Activated T-helper 9 cell treated with anti-CD3 and anti-CD28 coated beads, Interleukin-2, amount 50 U/mL, for 16 hours (primary cell): ENCODE results near the gene EPHA4.

Experiments
- DNase-seq: peaks from one replicate; pipeline ENCODE4 v3.0.0-alpha.2; 2020; ENCODE audit warnings: low read depth

EPHA4 gene

DNA sequence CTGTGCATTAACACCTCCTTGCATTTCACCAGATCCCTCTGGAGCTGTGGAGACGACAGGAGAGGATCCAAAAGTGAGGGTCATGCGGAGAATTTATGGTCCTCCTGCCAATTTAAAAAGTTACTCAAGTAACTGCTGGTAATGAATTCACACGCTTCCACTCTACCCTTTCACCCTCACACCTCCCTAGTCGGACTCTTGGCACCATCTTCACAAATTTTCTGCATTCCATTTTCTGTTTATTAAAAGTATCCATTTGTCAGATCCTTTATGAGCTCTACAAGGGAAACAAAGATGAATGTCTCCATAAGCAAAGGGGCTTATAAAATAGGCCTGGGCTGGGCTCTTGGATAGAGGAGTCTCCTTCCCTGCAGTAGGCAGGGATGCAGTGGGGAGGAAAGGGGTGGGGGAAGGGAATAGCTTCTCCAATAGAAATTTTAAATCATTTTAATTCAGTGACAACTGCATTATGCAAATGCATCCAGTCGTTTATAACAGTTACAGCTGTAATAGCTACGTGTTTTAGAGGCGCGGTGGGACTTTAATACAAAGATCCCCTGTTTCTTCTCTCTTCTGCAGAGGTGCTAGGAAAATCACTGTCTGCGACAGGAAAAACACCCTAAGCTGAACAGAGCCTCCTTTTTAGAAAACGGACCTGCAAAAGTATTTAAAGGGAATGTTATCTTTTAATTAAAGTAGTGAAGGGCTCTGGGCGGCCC, 132.2 kb downstream of the EPHA4 start:
- no peak for DNase-seq

DNA sequence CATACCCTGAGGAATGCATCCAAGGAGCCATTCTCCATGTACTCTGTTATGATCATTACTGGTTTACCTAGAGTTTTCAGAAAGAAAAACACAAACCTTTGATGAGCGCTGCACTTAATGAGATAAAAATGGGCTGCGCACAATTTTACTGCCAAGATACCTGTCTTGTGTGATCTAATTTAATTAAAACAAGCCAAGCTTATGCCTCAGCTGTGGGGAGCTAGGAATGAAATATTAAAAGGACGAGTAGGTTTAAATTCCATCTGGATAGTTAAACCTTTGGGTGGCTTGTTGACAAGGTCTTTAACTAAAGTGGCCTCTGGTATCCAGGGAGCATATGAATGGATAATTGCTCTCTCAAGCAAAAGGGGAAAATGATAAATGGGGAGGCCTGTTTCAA, 135.0 kb downstream of the EPHA4 start:
- no peak for DNase-seq

DNA sequence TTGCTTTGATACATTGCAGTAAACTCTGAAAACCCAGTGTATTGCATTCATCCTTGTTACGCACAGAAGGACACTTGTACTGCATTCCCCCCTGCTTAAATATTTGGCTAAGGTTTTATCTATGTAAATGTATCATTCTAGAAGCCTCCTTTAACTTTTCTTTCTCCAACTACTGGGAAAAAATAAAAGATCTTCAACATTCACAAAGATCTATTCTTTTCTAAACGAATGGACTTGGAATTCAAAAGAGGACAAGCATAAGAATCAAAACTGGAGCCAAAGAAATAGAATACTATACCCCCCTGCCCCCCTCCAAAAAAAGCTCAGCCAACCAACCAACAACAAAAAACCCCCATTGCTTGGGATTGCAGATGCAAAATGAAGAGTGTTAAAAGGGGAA, 136.9 kb downstream of the EPHA4 start:
- DNase-seq: no peak

DNA sequence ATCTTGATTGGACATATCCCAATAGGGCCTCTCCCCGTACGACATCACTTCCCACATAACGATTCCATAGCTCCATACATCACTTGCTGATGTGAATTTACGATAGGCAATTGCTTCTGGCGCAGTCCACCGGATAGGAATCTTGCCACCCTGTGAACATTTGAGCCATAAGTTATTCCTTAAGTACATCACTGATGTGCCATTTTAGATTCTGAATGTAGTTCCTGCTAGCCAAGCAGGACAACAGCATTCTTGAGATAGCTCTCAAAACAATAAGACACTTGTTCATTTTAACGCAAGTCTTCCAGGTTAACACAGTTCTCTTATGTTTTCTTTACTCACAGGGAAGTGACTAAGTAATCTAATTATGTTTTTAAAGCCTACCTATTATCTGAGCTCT, 138.0 kb downstream of the EPHA4 start:
- no peak for DNase-seq

DNA sequence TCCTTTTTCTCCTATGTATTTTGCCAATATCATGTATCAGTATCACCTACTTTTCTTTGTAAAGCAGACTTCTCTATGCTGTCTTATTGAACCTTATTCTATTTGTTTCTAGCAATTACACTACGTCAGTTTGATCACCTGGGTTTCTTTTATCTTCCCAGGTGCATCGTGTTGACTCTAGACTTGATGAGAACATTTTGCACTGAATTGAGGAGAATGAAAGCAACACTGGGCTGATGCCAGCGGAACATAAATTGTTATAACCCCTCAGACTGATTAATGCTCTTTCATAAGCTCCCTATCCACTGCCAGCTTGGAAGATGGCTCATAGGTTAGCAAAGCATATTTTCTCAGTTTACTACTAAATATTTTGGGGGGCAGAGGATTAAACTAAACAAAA, 140.6 kb downstream of the EPHA4 start:
- no peak for DNase-seq

DNA sequence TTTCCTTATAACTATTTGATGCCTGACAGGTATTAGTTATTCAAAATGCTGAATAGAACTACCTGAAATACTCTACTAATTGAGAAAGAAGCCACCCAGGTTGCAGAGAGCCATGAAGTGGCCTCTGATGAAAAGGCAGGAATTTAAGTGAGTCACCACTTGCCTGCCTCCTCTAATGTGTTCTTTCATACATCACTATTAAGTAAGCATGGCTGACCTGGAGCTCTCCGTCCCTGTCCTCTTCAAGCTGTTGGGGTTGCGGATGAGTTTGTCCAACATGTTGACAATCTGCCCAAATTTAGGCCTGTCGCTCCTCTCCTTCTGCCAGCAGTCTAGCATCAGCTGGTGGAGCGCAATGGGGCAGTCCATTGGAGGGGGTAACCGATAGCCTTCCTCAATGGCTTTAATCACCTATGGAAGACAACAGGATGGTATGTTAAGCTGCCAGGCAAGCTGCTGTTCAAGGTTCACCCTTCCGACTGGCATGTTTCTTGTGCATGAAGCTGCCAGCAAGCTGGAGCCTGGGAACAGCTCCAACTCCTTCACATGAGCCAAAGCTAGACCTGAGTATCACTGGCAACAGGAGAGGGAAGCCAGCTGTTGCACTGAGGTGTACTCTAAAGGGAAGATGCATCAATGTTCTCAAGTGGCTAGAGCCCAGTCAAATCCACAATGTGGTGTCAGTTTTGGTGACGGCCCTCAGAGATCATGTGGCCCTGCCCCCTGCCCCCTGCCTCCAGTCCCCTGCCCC, 142.2 kb downstream of the EPHA4 start:
- DNase-seq: no peak

DNA sequence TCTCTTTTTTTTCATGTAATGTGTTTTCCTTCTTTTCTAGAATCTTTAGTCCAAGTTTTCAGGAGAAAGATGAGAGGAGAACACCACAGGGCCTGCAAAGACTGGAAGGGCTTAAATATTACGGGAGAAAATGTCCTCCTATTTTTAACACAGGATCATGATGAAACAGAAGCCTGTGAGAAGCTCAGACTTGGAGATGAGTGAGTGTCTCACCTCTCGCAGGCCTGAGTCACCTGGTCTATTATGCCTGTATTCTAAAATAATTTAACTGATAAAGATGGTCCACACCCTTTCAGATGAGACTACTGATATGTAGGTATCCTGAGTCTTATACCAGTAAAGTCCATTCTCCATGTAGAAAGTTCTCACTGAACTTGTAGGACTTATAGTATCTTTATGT, 143.2 kb downstream of the EPHA4 start:
- no peak for DNase-seq

DNA sequence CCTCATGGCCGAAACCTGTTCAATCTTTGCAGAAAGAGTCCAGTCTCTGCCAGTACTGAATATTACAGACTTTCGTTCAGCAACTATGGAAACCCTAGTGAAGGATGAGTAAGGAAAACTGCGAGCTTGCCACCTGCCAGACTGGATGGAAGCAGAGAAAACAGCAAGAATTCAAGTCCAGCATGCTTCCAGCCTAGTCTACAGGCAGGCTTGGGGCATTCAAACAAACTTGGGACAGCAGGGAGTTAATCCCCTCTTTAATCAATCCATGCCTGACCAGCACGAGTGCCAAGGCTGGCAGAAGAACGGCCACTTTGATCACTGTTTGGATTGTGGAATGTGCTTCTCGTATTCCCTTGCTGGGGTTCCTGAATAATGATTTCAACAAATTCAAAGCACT, 145.2 kb downstream of the EPHA4 start:
- no peak for DNase-seq

DNA sequence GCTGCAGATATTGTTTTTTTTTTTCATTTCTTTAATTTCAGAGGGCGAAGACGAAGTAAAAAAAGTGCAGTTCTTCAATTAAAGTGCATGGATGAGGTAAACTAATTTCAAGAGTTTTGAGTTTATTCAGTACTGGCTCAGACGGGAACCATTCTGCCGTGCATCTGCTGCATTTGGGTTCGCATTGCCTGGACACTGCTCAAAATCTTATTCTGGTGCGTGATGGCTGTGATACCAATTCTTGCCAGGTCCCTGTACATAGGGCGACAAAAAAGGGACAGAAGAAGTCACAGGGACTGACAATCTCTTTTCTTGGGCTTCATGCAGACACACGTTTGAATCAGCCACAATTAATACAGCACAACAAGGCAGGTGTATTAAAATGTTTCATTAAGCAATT, 146.2 kb downstream of the EPHA4 start:
- DNase-seq: no peak

DNA sequence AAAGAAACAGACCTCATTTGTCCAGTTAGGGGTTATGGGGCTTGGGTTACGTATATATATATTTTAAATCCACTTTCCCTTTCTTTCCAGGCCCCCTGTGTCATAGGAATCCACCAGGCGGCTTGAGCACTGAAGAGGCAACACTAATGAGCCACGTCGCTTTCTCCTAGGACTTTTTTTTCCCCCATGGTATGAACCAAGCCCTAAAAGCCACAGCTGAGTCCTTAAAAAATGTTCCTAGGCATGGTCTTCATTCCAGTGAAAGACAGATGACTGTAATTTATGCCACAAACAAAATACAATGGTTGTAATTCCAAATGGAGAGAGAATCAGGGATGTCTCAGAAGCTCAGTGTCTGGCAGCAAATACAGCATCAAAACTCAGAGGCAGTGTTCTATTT, 146.8 kb downstream of the EPHA4 start:
- no peak for DNase-seq

DNA sequence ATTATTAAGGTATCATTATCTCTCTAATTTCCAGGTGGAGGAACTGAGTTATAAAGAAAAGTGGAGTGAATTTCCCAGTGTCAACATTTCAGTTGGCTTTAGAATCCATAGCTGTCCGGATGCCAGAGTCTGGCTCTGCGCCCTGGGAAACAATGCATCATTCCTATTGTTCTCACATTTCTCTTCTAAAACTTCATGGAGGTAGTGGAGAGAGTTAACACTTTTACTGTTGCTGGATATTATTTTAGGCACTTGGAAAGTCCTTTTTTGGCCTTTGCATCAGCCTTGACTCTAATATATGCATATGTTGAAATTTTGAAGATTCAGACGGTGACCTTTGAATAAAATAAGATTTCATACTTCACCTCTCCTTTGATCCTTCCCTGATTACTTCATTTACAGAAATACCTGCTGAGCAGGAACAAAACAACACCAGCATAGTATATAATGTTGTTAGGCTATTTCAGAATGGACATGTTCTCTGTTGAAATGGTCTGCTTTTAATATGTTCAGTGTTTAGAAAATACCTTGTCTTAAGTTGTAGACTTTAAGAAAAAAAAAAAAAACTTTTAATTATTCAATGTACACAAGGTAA, 148.8 kb downstream of the EPHA4 start:
- no peak for DNase-seq

DNA sequence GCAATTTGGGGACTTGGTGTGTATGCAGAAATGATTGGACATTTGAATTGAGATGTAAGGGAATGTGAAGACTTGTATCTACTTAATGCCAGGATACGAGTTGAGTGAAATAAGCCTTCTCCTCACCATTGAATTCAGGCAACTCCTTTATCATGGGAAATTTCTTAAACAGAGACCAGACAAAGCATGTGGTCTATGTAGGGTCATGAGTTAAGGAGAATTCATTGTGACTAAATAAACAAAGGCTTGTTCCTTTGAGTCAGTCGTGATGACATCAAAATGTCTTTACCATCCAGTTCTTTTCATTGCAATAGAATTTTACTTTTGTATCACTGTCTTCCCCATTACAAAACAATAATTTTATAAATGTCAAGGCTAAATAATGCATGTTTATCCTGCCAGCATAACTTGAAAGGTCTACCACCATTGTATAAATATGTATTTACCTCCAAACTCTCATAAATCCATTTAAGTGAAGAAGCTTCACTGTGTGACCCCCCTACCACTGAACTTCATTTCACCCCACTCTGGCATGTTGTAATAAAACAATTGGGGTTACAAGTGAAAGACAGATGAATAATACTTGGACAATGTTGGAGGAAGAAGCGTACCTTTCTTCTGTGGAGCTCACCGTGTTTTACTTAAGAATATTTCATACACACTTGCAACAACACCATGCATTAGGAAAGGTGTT, 149.4 kb downstream of the EPHA4 start:
- no peak for DNase-seq

DNA sequence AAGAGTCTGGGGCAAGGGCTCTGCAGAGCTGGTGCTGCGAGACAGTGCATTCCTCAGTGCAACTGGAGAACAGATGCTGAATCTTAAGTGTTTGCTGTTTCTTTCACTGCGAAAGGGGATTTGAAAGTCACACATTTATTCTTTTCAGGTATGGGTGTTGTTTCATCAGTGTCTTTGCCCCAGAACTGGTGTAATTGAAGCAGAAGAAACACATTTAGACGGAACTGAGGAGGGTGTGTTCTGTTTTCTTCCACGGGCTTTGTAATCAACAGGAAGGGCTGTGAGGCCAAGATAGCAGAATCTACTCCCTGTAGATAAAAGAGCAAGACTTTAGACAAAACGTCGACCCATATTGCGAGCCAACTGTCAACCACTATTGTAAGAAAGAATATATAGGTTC, 151.9 kb downstream of the EPHA4 start:
- no peak for DNase-seq

DNA sequence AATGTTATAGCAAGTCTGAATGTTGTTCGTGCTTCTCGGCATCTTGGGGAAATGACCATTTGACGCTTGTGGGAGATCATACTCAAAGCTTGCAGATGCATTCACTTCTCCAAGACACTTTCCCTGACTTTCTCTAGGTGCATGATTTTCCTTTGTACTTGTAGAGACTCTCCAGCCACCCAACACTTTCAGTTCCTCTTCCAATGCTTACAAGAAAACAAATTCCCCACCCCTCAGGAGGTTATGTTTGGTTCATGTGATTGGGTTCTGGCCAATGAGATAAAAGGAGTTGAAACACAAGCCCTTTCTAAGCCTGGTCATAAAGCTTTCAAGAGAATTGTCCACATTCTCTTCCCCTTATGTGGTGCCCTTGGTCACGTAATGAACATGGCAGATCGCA, 156.3 kb downstream of the EPHA4 start:
- DNase-seq: no peak

DNA sequence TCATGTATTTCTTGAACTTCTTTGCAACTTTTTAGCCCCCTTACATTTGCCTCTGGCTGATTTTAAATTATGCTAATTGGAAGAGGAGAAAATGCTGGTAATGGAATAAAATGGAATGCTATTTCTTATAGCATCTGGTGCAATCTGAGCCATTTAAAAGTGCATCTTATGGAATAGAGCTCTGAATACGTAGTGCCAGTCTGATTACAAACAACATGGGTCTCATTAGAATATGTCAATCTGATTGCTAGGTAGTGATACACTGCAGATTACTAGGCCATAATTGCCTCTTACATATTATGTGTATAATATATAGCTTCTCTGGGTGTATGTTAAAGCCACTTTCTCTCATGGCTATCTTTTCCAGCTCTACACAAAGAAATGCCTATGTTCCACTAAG, 159.1 kb downstream of the EPHA4 start:
- no peak for DNase-seq

DNA sequence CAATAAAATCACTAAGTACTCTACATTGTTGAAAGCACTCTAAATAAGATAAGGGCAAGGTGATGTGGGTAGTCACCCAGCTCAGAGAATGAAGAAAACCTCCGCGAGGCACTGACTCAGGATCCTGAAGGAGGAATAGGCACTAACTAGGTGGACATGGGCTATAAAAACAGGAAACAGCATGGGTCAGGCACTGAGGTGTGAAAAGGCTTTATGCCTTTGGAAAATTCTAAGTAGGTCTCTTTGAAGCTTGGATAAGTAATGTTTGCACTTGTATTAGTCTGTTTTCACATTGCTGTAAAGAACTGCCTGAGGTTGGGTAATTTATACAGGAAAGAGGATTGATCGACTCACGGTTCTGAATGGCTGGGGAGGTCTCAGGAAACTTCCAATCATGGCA, 161.6 kb downstream of the EPHA4 start:
- no peak for DNase-seq

DNA sequence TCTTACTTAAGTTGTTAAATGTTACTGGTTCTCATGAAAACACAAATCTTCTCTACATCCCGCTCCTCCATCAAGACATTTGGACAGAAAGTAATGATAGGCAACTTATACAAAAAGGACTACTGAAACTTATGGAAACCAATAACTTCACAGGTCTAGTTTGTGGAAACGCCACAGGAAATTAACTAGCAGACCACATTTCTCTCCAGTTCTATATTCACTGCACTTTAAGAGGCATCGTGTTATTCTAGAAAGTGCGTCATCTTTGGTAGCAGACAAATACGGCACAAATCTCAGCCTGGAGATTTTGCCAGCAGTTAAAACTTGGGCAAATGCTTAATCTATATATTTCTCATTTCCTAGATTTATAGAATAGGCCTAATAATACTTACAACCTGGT, 164.3 kb downstream of the EPHA4 start:
- DNase-seq: no peak

DNA sequence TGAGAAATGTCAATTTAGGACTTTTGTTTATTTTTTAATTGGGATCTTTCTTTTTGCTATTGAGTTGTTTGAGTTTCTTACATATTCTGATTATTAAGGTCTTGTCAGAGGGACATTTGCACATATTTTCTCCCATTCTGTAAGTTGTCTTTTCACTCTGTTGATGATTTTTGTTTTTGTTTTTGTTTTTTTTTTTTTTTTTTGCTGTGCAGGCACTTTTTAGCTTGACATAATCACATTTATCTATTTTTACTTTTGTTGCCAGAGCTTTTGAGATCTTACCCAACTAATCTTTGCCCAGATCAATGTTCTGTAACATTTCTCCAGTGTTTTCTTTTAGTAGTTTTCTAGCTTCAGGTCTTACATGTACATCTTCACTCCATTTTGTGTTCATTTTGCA, 166.6 kb downstream of the EPHA4 start:
- no peak for DNase-seq

DNA sequence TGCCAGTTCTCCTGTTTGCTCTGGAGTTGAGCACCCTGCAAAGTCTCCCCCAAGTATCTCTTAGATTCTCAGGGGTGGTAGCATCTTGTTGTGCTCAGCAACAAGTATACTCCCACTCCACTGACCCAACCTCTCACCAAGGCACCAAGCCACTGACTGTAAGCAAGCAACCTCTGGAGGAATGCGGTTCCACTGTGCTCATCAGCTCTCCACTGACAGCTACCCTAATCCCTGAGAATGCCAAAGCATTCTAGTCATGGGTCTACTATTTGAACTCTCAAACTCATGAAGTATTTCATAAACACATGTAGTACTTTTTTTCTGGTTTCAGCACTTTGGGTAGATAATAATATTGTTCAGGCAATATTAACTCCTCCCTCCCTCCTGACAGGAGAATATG, 170.0 kb downstream of the EPHA4 start:
- DNase-seq: no peak

DNA sequence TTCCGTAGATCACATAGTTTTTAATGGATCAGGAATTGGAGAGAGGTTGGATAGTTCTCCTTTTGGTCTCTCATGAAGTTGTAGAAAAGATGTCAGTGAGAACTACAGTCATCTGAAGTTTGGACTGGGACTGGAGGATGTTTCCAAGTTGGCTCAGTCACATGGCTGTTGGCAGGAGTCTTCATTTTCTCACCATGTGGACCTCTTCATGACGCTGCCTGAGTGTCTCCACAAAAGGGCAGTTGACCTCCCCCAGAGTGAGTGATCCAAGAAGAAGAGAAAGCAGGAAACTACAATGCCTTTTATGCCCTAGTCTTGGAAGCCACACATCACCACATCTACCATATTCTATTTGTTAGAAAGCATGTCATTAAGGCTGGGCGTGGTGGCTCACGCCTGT, 171.7 kb downstream of the EPHA4 start:
- DNase-seq: no peak

DNA sequence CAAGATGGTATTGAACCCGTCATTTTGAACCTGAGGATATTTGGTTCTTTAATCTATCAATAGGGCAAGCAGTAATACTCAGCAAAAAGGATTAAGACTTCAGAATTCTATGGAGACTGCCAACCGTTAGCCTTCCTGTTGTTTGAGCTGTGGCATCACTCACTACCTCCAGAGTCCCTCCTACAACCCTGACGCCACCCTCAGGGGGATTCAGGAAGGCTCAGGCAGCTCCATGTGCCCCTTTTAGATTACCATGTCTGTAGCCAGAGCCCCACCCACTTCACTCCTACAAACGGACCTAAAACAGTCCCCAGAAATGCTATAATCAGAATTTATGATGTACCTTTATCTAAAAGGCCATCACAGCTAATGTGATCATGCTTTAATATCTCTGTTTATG, 172.9 kb downstream of the EPHA4 start:
- DNase-seq: no peak

DNA sequence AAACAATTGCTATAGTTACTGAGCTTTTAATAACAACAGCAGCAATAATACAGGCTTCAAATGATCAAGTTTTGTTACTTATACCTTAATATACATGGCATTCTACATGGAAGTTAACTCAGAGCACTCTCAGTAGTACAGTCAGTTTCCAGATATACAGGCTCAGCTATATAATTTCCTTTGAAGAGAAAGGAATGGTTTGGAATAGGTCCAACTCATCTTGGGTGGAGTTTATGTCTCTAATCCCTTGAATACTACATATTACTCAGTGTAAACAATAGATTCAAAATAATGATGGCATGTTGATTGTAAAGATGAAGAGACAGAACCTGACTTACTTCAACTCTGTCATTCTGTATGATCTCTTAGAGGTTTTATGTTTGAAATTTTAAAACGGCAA, 174.9 kb downstream of the EPHA4 start:
- no peak for DNase-seq
